ENCODE measurements around the gene CREBL2. TPM values are rescaled to one million over a fixed set of nuclear protein-coding genes. Genes with fewer than 3 reads are reported as not detected.

Gene CREBL2
- total RNA-seq, result 26.6 and 27.2 TPM in 2 replicates

GRCh38 chr12:12611512-12612306 lies at the start of gene CREBL2:
Gene CREBL2 (plus strand): TSS chr12:12611876. CDS start chr12:12612173, 297 bp downstream.

GRCh38 chr12:12562585-12563261 lies 49.0 kb upstream of the CREBL2 start, which contains the start of gene DUSP16:
Gene DUSP16 (minus strand): TSS chr12:12562863. CDS start chr12:12521098, 41,765 bp downstream.

Other genes starting within 250 kb of the CREBL2 start
- gene DUSP16, start 49.0 kb upstream of the CREBL2 start, total RNA-seq, result 5.7 and 6.2 TPM in 2 replicates
- gene GPR19, start 84.3 kb downstream of the CREBL2 start, total RNA-seq, result 0.20 and 0.73 TPM in 2 replicates
- 18.6 and 22.8 TPM in 2 replicates for gene CDKN1B, start 105.5 kb downstream of the CREBL2 start, total RNA-seq
- gene APOLD1, start 173.8 kb downstream of the CREBL2 start, total RNA-seq, result 5.1 and 5.5 TPM in 2 replicates
- gene DDX47, start 201.5 kb downstream of the CREBL2 start, total RNA-seq, result 55.1 and 60.6 TPM in 2 replicates